Measurements from ENCODE around the gene RNASE13.
A peak's percentile ranks its signal among the peaks of the same experiment; 100 is the strongest.
"Not testable (repeated sequence)": the region's sequence is repeated elsewhere in the genome, so short reads cannot be mapped to it uniquely, and the experiment has no call there.

The RNASE13 gene

DNA sequence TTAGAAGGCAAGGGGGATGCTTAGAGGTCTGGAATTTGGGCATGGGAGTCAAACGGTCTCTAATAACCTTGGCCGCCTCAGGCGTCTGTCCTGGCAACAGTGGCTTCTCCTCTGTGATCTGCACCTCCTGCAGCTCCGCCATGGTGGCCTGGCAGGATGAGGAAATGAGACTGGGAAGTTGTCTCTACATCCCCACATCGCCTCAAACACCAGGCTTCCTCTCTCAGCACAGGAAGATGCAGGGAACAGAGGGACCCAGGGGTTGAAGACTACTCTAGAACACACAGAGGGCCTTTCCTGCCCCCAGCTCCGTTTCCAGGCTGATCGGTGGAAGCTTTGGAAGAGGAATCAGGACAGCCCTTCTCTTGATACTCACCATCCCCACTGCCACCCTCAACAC is 11.4 kb downstream of the RNASE13 start:
- no peak for DNase-seq (ENCODE audit: low read depth in 2 of 2)

DNA sequence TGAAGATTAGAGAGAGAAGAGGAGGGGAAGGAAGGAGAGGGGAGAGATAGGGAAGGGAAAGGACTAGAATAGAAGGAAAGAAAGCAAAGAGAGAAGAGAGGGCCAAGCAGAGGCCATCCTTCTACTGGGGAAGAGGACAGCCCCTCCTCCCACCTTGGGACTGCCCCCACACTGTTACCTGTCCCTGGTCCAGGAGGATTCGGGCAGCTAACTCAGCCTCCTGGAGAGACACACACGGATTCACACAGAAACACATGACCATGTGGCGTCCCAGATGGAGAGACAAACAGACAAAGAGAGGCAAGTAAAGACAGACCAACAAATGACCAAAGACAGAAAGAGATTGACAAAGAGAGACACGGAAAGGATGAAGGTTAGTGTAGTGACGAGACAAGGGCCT is 11.9 kb downstream of the RNASE13 start:
- no peak for DNase-seq (ENCODE audit: low read depth in 2 of 2)

DNA sequence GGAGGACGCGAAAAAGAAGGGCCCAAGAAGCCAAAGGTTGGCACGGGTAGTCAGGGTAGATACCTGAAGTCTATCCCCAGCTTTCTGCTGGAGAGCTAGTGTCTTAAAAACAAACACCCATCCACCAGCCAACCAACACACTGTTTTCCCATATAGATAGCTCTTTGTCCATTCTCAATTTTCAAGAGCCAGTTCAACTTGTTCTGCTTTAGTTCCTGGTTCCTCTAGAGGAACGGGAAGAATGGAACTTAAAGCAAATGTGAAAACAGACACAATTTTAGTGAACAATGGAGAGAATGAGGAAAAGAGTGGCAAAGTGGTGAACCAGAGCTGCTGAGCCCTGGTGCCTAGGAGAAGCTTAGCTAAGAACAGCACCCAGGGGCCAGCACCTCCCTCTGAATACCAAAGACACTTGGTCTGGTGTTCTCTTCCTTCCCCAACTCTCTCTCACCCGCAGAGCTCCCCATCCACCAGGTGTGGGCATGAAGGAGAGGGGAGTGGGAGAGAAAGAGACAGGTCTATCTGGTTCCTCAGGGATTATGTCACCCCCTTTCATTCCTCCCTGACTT is 13.5 kb downstream of the RNASE13 start:
- DNase-seq (ENCODE audit: low read depth in 2 of 2), result no peak

DNA sequence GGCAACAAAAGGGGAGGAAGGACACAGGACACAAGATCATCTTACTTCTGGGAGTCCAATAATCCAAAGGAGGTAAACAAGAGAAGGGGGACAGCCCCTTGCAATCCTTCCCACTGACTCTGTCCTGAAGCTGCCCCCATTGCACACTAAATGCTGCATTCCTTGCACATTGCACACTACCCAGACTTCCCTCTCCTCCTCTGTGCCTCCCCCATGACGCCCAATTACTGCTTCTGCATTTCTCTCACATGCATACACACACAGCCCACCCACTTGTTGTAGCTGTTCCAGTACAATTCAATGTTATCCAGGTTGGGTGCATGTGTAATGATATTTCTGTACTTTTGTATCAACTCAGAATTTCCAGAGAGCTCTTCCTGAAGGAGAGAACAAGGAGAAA is 15.2 kb downstream of the RNASE13 start:
- DNase-seq (ENCODE audit: low read depth in 2 of 2), result no peak

DNA sequence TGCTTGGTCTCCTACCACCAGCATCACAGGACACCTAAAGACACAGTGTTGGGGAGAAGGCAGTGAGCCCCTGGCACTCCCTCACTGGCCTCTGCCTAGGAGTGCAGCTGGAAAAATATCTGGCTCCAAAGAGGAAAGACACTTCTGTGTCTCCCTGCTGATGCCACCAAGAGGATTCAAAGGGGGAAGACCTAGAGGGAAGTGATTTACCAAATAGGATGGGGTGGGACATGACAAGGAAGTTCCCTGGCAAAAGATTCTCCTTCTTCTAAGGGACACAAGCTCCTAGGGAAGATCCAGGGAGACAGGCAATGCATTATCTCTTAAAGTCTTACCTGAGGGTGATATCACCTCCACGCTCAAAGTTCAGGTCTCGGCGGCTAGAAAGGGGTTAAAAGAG is 15.8 kb downstream of the RNASE13 start:
- no peak for DNase-seq (ENCODE audit: low read depth in 2 of 2)

DNA sequence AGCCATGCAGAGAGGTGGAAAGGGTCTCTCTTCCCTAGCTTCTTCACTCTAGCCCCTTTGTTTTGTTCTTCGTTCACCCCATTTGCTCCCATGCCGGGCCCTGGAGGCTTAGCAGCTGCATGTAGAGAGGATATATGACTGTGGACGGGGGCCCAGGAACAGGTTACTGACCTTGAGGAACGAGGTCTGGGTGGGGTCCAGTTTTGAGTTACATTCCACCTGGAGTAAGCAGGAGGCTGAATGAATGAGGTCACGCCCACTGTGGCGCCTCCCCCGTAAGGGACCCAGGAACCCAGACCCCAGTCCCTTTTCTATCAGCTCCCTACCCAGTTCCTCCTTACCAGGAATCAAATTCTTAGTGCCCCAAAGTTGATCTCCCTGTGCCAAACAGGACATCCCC is 16.3 kb downstream of the RNASE13 start:
- DNase-seq (ENCODE audit: low read depth in 2 of 2), result no peak

DNA sequence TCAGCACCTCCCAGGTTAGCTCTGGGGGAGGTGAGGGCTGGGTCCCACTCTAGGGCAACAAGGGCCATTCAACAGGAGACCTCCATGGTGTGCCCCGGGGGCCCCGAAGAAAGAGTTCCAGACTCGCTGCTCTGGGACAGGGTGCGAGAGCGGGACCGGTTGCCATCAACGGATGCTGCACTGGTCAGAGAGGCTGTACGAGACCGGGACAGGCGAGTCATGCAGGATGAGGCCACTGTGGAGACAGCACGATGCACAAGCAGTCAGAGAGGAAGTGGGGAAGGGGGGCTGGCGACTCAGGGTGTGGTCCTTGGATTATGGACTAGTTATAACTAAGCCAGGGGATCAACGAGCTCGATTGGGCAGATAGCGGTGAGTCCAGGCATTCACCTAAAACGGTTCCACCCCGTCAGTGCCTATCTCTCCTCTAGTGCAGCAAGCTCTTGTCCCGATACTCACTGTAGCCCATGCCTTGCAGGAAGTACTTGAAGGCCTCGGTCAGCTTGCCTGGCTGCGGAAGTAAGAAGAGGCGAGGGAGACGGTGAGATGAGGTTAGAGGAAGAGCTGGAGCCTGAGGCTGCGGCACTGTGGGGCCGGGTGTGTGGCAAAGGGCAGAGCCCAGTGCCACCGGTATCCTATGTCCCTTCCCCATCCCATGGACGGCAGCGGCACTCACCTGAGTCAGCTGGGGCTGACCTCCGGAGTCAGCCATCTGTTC is 16.9 kb downstream of the RNASE13 start:
- no peak for DNase-seq (ENCODE audit: low read depth in 2 of 2)

DNA sequence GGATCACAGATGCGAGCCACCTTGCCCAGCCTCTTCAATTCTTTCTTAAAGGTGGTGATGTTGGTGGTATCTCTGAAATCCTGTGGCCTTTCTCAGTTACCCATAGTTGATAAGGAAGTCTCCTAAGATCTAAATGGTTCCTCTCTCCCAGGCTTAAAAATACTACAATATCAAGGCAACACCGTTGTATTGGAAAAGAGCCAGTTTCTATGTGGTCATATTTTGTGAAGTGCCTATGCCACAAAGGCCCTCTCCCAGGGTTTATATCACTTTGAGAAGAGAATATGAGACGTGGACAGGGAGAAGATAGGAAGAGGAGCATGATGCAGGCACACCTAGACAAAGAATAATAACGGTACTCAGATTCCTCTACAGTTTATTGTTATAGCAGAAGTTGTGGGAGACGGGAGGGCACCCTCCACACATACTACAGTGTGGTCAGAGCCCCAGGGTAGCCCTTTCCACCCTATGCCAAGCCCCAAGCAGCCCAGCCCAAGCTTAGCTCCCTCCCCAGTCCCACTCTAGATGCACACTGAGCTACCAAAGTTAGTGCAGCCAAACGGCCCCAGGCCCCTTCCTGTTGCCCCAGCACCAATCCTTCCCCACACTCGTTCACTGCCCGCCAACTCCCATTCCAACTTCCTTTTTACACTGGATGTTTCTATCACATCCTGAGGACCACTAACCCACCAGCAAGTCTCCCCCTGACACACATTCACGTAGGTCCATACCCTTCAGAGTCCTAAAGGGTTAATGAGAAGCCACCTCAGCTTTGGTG is 18.0 kb downstream of the RNASE13 start:
- no peak for DNase-seq (ENCODE audit: low read depth in 2 of 2)

DNA sequence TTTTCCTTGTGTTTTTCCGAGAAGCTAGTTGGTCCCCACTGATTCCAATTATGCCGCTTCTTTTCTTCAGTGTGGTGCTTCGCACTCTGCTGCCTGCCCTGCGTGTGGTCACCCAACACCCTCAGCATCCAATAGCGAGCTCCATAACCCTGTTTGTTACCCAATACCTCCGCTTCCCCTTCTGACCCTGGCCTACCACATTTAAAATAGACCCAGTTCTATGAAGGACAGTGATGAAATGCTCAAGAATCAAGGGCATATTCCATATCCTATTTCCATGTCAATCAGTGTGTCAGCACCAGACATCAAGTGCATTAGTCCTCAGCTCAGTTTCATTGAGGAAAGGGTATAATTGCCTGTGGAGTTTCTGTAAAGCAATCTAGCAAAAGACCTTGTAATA is 19.3 kb downstream of the RNASE13 start:
- no peak for DNase-seq (ENCODE audit: low read depth in 2 of 2)

DNA sequence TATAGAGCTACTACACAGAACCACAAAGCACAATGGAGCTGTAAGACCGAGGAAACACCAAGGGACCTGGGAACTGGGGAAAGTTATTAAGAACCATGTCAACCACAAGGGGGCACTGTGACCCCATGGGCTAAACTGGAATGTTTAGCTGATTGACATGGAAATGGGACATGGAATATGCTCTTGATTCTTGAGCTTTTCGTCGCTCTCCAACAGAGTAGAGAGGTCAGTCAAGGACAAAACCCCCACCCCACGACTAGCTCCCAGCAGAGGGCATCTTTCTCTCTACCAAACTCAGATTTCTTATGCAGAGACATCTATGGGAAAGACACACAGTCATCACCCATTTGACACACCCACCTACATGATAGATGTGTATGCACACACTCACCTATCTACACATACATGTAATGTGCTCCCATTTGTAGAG is 19.8 kb downstream of the RNASE13 start:
- peak; percentile 70 to 84 for DNase-seq (ENCODE audit: low read depth in 2 of 2)

DNA sequence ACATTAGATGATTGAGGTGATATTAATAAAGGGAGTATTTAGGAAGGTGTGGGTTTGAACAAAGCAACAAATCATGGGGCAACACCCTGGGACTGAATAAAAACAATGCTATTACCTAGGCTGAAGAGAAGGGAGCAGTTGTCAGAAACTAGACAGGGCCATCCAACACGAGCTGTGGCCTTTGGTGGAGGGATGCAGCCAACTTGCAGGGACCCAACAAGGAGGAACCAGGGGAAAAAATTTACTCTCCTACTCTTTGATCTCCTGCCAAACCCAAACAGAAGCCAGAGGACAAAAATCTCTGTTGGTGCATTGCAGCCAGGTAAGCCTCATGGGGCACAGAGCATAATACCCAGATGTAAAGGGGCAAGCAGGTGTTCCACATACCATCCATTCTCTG is 23.5 kb downstream of the RNASE13 start:
- no peak for DNase-seq (ENCODE audit: low read depth in 2 of 2)

DNA sequence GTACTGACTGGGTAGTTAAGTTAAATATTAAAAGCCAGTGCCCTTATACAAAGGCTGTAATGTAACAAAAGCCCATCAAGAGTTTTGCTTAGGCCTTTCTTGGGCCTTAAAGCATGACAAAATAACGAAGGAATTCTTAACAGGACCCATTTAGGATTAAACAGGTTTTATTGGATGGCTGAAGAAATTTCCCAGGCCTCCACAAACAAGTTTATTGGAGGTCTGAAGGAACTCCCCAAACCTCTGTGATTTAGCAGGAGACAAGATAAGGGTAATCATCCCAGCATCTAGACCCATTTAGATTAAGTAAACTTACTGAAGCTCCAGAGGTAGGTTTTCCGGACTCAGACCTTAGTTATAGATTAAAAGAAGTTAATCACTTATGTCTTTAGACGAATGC is 24.9 kb downstream of the RNASE13 start:
- not testable (repeated sequence) for DNase-seq (ENCODE audit: low read depth in 2 of 2)

DNA sequence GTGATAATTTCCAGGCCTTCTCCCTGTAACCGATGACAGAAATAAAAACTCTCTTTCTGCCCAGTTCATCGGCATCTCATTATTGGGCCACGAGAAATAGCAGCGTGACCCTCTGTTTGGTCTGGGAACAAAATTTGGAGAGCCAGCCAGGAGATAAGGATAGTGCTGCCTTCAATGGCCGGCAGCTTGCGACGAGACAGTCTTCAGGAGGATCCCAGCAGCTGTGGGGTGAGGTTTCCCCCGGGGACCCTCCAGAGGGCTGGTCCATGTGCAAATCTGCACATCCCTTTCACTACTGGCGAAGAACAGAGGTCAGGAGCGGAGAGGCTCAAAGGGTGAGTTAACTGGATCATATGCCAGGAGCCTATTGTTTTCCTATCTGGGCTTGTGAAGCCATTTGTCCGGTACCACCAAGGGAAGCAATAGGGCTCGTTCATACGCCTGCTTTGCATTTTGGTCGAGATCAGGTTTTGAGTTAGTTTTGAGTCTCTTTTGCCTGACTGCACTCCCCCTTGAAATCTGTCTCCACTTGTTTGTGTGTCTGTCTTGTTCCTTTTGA is 30.7 kb downstream of the RNASE13 start:
- no peak for DNase-seq (ENCODE audit: low read depth in 2 of 2)

DNA sequence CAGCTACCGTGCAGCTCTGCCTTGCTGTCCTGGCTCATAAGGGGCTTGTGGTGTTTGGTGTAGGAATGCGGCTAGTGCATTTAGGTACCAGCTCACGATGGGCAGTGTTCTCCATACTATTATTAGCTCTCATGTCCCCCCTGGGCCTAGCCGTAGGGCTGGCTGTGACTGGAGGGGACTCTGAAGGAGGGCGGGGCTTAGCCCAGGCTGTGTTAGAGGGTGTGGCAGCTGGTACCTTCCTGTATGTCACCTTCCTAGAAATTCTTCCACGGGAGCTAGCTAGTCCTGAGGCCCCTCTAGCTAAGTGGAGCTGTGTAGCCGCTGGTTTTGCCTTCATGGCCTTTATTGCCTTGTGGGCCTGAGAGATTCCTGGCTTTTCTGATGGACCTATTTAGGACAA is 33.4 kb downstream of the RNASE13 start:
- no peak for DNase-seq (ENCODE audit: low read depth in 2 of 2)

DNA sequence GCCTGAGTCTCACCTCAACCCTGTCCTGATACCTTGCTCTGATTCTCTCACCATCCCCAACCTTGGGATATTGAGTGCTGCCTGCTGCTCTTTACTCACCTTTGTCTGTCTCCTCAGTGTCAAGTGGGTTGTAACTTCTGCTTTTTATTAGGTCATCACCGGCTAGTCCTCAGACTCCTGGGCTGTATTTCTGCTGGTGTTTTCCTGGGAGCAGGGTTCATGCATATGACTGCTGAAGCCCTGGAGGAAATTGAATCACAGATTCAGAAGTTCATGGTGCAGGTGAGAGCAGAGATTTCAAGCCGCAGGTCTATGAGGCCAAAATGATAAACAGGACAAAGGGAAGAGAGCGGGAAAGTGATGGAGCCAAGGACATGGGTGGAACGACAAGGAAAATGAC is 35.0 kb downstream of the RNASE13 start:
- DNase-seq (ENCODE audit: low read depth in 2 of 2), result no peak

DNA sequence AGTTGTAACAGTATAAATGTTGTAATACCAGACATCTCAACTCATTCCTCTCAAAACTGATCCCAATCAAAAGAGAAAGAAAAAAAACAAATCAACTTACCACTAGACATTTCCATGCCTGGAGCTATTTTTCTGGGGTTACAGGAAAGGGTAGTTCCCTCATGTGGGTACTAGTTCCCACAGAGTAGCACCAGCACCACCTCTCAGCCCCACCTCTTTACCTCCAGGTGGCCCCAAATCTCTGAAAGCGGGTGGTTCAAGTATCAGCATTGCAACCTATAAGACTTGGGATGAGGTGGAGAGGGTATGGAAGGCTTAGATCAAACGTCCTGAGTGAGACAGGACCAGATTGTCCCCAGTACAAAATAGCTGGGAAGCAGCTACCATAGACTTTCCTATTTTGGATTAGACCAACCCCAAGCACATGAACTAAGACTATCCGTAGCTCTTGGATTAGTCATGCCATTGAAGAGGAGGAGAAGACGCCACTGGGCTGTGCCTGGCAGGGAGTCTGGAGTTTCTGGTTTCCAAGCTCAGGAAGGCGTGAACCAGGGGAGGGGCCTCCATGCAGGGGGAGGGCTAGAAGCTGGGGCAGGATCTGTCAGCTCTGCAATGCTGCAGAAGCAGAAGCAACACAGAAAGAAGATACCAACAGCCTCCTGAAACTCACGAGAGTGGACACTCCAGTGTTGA is 35.8 kb downstream of the RNASE13 start, which contains the start of gene SLC39A2:
Gene SLC39A2 (plus strand): TSS at position 620 of the 693 bp plus-strand sequence. CDS start 154 bp downstream, outside the sequence.
- DNase-seq (ENCODE audit: low read depth in 2 of 2), result no peak

DNA sequence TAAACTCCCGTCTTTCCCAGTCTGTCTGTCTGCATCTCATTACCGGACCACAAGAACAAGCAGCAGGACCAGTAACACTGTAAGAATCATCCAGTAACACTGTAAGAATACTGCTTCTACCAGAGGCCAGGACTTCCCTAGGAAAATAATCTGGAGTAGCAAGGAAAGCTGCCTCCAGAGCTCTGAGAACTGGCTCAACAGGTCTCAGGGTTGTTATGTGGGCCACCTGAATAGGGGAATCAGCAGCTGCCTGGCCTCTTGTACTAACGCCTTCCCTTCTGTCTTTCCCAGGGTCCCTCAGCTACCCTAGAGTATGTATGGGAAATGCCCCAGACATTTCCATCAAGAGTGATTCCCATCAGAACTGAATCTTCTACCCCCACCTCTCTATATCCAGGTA is 36.5 kb downstream of the RNASE13 start:
- no peak for DNase-seq (ENCODE audit: low read depth in 2 of 2)

DNA sequence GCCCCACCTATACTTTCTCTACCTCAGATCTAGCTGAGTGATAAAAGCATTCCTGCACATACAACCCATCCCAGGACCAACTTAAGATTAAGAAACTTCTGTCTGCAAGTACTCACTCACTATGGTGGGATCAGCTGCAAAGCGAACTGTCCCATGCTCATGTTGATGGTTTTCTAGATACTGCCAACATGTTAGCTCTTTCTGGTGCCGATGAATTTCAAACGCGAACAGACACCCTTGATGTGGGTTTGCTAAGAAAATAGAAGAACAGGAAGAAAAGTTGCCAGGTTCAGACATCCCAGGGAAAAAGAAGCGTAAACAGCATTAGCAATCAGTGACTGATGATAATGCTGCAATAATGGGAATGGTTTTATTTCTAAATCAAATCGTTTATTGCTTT is 37.0 kb downstream of the RNASE13 start:
- no peak for DNase-seq (ENCODE audit: low read depth in 2 of 2)

DNA sequence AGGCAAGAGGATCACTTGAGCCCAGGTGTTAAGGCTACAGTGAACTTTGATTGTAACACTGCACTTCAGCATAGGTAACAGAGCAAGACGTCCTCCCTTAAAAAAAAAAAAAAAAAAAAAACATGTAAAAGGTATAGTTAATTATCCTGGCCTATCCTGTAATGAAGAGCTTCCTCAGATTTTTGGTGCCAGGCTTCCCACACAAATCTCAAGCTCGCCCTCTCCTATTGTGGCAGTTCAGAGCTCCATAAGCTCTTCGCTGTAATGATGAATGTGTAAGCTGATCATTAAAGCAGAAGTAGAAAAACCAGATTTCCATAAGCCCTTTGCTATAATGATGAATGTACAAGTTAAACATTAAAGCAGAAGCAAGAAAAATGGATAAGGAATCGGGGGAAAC is 37.5 kb downstream of the RNASE13 start:
- DNase-seq (ENCODE audit: low read depth in 2 of 2), result no peak

DNA sequence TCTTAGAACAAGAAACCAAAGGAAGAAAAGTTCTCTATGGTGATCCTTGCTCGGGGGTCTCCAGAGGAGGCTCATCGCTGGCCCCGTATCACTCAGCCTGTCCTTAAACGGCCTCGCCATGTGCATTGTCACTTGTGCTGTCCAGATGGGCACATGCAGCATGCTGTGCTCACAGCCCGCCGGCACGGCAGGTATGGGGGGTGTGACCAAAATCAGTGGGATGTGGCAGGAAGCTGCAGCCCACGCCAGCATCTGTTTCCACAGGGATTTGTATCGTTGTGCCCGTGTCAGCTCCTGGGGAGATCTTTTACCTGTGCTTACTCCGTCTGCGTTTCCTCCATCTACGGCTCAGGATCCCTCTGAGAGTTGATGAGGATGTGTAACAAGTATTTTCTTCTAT is 38.1 kb downstream of the RNASE13 start:
- DNase-seq (ENCODE audit: low read depth in 2 of 2), result no peak

DNA sequence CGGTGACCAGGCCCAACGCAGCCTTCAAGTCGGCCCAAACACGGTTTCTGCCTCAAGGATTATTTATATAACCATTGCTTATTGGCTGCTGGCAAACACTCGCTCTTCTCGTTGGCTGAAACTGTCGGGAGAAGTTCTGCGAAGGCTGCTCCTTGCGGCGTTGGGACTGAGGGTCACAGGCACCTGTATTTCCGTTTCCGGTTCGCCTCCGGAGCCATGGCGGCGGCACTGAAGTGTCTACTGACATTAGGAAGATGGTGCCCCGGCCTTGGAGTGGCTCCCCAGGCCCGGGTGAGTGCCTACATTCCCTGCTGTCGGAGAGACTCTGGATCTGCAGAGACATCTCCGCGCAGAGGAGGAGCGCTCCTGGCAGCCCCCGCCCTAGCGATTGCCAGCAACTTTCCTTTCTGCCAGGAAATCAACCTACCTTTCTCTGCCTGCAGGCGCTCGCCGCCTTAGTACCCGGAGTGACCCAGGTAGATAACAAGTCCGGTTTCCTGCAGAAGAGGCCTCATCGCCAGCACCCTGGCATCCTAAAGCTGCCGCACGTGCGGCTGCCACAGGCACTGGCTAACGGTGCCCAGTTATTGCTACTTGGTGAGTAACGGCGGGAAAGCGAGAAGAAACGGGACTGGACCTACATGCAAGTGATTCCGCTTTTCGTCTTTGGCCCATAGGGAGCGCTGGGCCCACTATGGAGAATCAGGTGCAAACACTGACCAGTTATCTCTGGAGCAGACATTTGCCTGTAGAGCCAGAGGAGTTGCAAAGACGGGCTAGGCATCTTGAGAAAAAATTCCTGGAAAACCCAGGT is 44.6 kb downstream of the RNASE13 start, which contains the start of gene METTL17:
Gene METTL17 (plus strand): TSS at position 194 of the 814 bp plus-strand sequence. CDS start 23 bp downstream, at position 217.
- peak; percentile 71 for DNase-seq (ENCODE audit: low read depth in 2 of 2)
